Measurements from ENCODE around the gene NDUFA3. TPM values are rescaled to one million over a fixed set of nuclear protein-coding genes. Genes with fewer than 3 reads are reported as not detected.
A peak's percentile ranks its signal among the peaks of the same experiment; 100 is the strongest.
"Not testable (repeated sequence)": the region's sequence is repeated elsewhere in the genome, so short reads cannot be mapped to it uniquely, and the experiment has no call there.

NDUFA3 gene
- total and polyA plus RNA-seq, 5 donors from 2014 or later = 65.7 to 577 (median 424) TPM

GRCh38 chr19:54081032-54081431 is 21.6 kb upstream of the NDUFA3 start, which contains the start of gene TARM1:
TARM1 (minus strand) TSS chr19:54081365; CDS start chr19:54081340, 25 bp downstream.
- Mint-ChIP-seq H3K4me1 (no peaks in the 10 kb centered on the region), H3K27ac (no peak within 1 kb of the TSS), H3K27me3 (no peaks in the 10 kb centered on the region), H3K36me3 (no peaks in the 10 kb centered on the region), H3K4me3 (no peak within 1 kb of the TSS), H3K9me3 (peaks cover 0 to 6% (median 3%) of the 10 kb centered on the region in 7 donors)
- Histone ChIP-seq H3K4me1 (ENCODE audit: control insufficient read depth, insufficient read depth, low read length, poor library complexity, severe bottlenecking) (no peaks in the 10 kb centered on the region), H3K27ac (ENCODE audit: insufficient read depth, low read length, poor library complexity, severe bottlenecking) (no peak within 1 kb of the TSS), H3K36me3 (ENCODE audit: control insufficient read depth, insufficient read depth, low read length) (no peaks in the 10 kb centered on the region), H3K4me3 (ENCODE audit: low read depth, low read length) (no peak within 1 kb of the TSS), H3K27me3 (ENCODE audit: control insufficient read depth, insufficient read depth, low read length) (no peaks in the 10 kb centered on the region), H3K9me3 (ENCODE audit: control insufficient read depth in 2 of 2, low read length in 2 of 2) (peaks cover 5 to 13% of the 10 kb centered on the region in 2 experiments)
- ATAC-seq (ENCODE audit: low read depth in 2 of 2) (no peak), DNase-seq (no peak)

- no peak for DNase-seq
- H3K27ac Mint-ChIP-seq = no peak overlapping the region
- no peak overlapping the region for H3K4me3 Mint-ChIP-seq
These were observed 18.2 kb upstream of the NDUFA3 start for GRCh38 chr19:54084410-54084809.

DNA sequence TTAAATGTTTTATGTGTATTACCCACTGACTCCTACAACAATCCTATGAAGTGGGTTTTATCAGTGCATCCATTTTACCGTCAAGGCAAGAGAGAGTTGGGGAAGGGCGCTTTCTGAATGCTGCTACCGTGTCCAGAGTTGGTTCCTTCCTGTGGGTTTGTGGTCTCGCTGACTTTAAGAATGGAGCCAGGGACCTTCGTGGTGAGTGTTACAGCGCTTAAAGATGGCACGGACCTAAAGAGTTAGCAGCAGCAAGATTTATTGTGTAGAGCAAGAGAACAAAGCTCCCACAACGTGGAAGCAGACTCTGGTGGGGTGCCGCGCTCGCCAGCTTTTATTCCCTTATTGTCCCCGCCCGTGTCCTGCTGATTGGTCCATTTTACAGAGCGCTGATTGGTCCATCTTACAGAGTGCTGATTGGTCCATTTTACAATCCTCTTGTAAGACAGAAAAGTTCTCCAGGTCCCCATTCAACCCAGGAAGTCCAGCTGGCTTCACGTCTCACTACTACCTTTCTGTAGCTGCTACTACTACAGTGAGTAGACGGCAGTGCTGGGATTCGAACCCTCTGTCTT is 8.1 kb upstream of the NDUFA3 start:
- Histone ChIP-seq H3K27ac (ENCODE audit: insufficient read depth, low read length, poor library complexity, severe bottlenecking) (no peak overlapping the region), H3K9me3 (ENCODE audit: control insufficient read depth in 2 of 2, low read length in 2 of 2) (no peaks in the 10 kb centered on the region), H3K4me3 (ENCODE audit: low read depth, low read length) (no peak overlapping the region), H3K4me1 (ENCODE audit: control insufficient read depth, insufficient read depth, low read length, poor library complexity, severe bottlenecking) (peaks cover 7% of the 10 kb centered on the region), H3K36me3 (ENCODE audit: control insufficient read depth, insufficient read depth, low read length) (no peaks in the 10 kb centered on the region), H3K27me3 (ENCODE audit: control insufficient read depth, insufficient read depth, low read length) (no peaks in the 10 kb centered on the region)
- ATAC-seq (ENCODE audit: low read depth in 2 of 2) = no peak
- H3K36me3 Mint-ChIP-seq = no peaks in the 10 kb centered on the region
- peaks cover 16% of the 10 kb centered on the region for H3K27me3 Mint-ChIP-seq
- DNase-seq = no peak
- H3K4me3 Mint-ChIP-seq = peak overlapping the region in 1 of 4 donors; percentile 21
- H3K27ac Mint-ChIP-seq = no peak overlapping the region
- peaks cover 4 to 9% (median 7%) of the 10 kb centered on the region in 4 donors for H3K4me1 Mint-ChIP-seq
- peaks cover 0 to 4% (median 0%) of the 10 kb centered on the region in 7 donors for H3K9me3 Mint-ChIP-seq

More at GRCh38 chr19:54084410-54084809, 18.2 kb upstream of the NDUFA3 start:
- H3K36me3 ChIP-seq (ENCODE audit: control insufficient read depth, insufficient read depth, low read length) = no peaks in the 10 kb centered on the region
- Mint-ChIP-seq H3K4me1 (no peaks in the 10 kb centered on the region), H3K9me3 (peaks cover 0 to 6% (median 3%) of the 10 kb centered on the region in 7 donors), H3K36me3 (no peaks in the 10 kb centered on the region), H3K27me3 (peaks cover 7% of the 10 kb centered on the region)
- ATAC-seq (ENCODE audit: low read depth in 2 of 2) = no peak
- no peak overlapping the region for H3K27ac ChIP-seq (ENCODE audit: insufficient read depth, low read length, poor library complexity, severe bottlenecking)
- peaks cover 5 to 13% of the 10 kb centered on the region in 2 experiments for H3K9me3 ChIP-seq (ENCODE audit: control insufficient read depth in 2 of 2, low read length in 2 of 2)
- no peaks in the 10 kb centered on the region for H3K4me1 ChIP-seq (ENCODE audit: control insufficient read depth, insufficient read depth, low read length, poor library complexity, severe bottlenecking)
- H3K27me3 ChIP-seq (ENCODE audit: control insufficient read depth, insufficient read depth, low read length) = no peaks in the 10 kb centered on the region
- H3K4me3 ChIP-seq (ENCODE audit: low read depth, low read length) = no peak overlapping the region

DNA sequence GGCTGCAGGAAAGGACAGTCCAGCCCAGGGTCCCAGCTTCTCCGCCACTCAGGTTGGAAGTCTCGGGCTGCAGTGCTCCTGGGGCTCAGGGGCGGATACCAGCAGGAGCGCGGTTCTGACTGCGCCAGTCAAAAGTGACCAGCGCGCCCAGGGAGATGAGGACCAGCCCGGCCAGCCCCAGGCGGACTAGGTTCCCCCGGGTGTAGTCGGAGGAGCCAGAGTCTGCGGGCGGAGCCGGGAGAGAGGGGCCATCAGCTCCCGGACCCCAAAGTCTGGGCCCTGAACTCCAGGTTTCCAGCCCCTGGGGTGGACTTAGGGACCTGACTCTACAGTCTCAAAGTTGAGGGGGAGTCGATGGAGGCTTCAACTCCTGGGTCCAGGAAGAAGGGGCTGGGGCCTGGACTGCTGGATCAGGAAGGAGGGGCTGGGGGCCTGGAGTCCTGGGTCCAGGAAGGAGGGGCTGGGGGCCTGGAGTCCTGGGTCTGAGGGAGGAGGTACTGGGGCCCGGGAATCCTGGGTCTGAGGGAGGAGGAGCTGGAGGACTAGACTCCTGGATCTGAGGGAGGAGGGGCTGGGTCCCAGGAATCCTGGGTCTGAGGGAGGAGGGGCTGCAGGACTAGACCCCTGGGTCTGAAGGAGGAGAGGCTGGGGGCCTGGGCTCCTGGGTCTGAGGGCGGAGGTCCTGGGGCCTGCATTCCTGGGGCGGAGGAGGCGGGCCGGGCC is 7.4 kb upstream of the NDUFA3 start:
- Histone ChIP-seq H3K27me3 (ENCODE audit: control insufficient read depth, insufficient read depth, low read length) (no peaks in the 10 kb centered on the region), H3K36me3 (ENCODE audit: control insufficient read depth, insufficient read depth, low read length) (no peaks in the 10 kb centered on the region), H3K27ac (ENCODE audit: insufficient read depth, low read length, poor library complexity, severe bottlenecking) (no peak overlapping the region), H3K4me1 (ENCODE audit: control insufficient read depth, insufficient read depth, low read length, poor library complexity, severe bottlenecking) (peaks cover 7% of the 10 kb centered on the region), H3K9me3 (ENCODE audit: control insufficient read depth in 2 of 2, low read length in 2 of 2) (no peaks in the 10 kb centered on the region), H3K4me3 (ENCODE audit: low read depth, low read length) (no peak overlapping the region)
- Mint-ChIP-seq H3K36me3 (no peaks in the 10 kb centered on the region), H3K27me3 (peaks cover 16% of the 10 kb centered on the region), H3K4me1 (peaks cover 4 to 9% (median 7%) of the 10 kb centered on the region in 4 donors), H3K27ac (no peak overlapping the region), H3K4me3 (peak overlapping the region in 1 of 4 donors; percentile 85), H3K9me3 (peaks cover 0 to 4% (median 0%) of the 10 kb centered on the region in 7 donors)
- DNase-seq = no peak
- ATAC-seq (ENCODE audit: low read depth in 2 of 2) = no peak

DNA sequence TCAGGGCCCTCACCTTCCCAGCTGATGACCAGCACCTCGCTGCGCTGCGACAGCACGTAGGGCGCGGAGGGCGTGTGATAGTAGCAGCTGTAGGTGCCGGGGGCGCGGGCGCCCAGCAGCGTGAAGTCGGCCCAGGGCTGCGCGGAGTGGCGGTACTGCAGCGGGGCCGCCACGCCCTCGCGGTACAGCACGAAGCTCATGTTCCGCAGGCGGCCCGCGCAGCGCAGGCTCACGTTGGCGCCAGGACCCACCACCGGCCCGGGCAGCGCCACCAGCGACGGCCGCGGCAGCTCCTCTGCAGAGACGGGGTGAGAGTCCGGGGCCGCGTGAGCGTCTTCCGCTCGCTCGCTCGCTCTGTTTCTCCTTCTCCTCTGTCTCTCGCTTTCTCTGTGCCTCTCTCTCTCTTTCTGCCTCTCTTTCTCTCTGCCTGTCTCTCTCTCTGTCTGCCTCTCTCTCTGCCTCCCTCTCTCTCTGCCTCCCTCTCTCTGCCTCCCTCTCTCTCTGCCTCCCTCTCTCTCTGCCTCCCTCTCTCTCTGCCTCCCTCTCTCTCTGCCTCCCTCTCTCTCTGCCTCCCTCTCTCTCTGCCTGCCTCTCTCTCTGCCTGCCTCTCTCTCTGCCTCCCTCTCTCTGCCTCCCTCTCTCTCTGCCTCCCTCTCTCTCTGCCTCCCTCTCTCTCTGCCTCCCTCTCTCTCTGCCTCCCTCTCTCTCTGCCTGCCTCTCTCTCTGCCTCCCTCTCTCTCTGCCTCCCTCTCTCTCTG is 6.6 kb upstream of the NDUFA3 start:
- ATAC-seq (ENCODE audit: low read depth in 2 of 2) (peak; percentile 75 to 78), DNase-seq (peak; percentile 34 to 67 (median 46))
- not testable (repeated sequence) for H3K27me3 ChIP-seq (ENCODE audit: control insufficient read depth, insufficient read depth, low read length); H3K4me1 Mint-ChIP-seq; H3K4me1 ChIP-seq (ENCODE audit: control insufficient read depth, insufficient read depth, low read length, poor library complexity, severe bottlenecking); H3K9me3 Mint-ChIP-seq; H3K27ac ChIP-seq (ENCODE audit: insufficient read depth, low read length, poor library complexity, severe bottlenecking); H3K36me3 ChIP-seq (ENCODE audit: control insufficient read depth, insufficient read depth, low read length); H3K36me3 Mint-ChIP-seq; H3K9me3 ChIP-seq (ENCODE audit: control insufficient read depth in 2 of 2, low read length in 2 of 2); H3K4me3 ChIP-seq (ENCODE audit: low read depth, low read length)
- H3K27me3 Mint-ChIP-seq = peaks cover 16% of the 10 kb centered on the region
- peak overlapping the region in 2 of 3 donors; percentile 58 to 90 for H3K27ac Mint-ChIP-seq
- H3K4me3 Mint-ChIP-seq = peak overlapping the region; percentile 15 to 85 (median 74)

- no peaks in the 10 kb centered on the region for H3K9me3 ChIP-seq (ENCODE audit: control insufficient read depth in 2 of 2, low read length in 2 of 2)
- H3K4me3 ChIP-seq (ENCODE audit: low read depth, low read length) = no peak overlapping the region
- DNase-seq (peak in 2 of 3 donors; percentile 33 to 54), ATAC-seq (ENCODE audit: low read depth in 2 of 2) (peak in 1 of 2 donors; percentile 29)
- peaks cover 7% of the 10 kb centered on the region for H3K4me1 ChIP-seq (ENCODE audit: control insufficient read depth, insufficient read depth, low read length, poor library complexity, severe bottlenecking)
- peaks cover 0 to 4% (median 0%) of the 10 kb centered on the region in 7 donors for H3K9me3 Mint-ChIP-seq
- no peaks in the 10 kb centered on the region for H3K36me3 Mint-ChIP-seq
- no peak overlapping the region for H3K27ac ChIP-seq (ENCODE audit: insufficient read depth, low read length, poor library complexity, severe bottlenecking)
- H3K27me3 ChIP-seq (ENCODE audit: control insufficient read depth, insufficient read depth, low read length) = no peaks in the 10 kb centered on the region
- peaks cover 16% of the 10 kb centered on the region for H3K27me3 Mint-ChIP-seq
- no peaks in the 10 kb centered on the region for H3K36me3 ChIP-seq (ENCODE audit: control insufficient read depth, insufficient read depth, low read length)
- peak overlapping the region in 3 of 4 donors; percentile 65 to 79 (median 67) for H3K4me3 Mint-ChIP-seq
- peaks cover 4 to 12% (median 10%) of the 10 kb centered on the region in 4 donors for H3K4me1 Mint-ChIP-seq
- H3K27ac Mint-ChIP-seq = peak overlapping the region; percentile 6 to 90 (median 58)
These were observed 6.0 kb upstream of the NDUFA3 start for GRCh38 chr19:54096617-54097106.

GRCh38 chr19:54099190-54099902 is 3.3 kb upstream of the NDUFA3 start:
- peak overlapping the region in 1 of 4 donors; percentile 23 for H3K4me3 Mint-ChIP-seq
- no peak overlapping the region for H3K4me3 ChIP-seq (ENCODE audit: low read depth, low read length)
- H3K9me3 ChIP-seq (ENCODE audit: control insufficient read depth in 2 of 2, low read length in 2 of 2) = no peaks in the 10 kb centered on the region
- H3K27me3 Mint-ChIP-seq = peaks cover 15% of the 10 kb centered on the region
- ATAC-seq (ENCODE audit: low read depth in 2 of 2) = no peak
- H3K27ac ChIP-seq (ENCODE audit: insufficient read depth, low read length, poor library complexity, severe bottlenecking) = no peak overlapping the region
- no peaks in the 10 kb centered on the region for H3K36me3 Mint-ChIP-seq
- H3K36me3 ChIP-seq (ENCODE audit: control insufficient read depth, insufficient read depth, low read length) = no peaks in the 10 kb centered on the region
- peaks cover 10 to 29% (median 16%) of the 10 kb centered on the region in 4 donors for H3K4me1 Mint-ChIP-seq
- no peaks in the 10 kb centered on the region for H3K27me3 ChIP-seq (ENCODE audit: control insufficient read depth, insufficient read depth, low read length)
- no peak overlapping the region for H3K27ac Mint-ChIP-seq
- DNase-seq = no peak
- H3K9me3 Mint-ChIP-seq = peaks cover 0 to under 1% (median 0%) of the 10 kb centered on the region in 7 donors
- H3K4me1 ChIP-seq (ENCODE audit: control insufficient read depth, insufficient read depth, low read length, poor library complexity, severe bottlenecking) = peaks cover 19% of the 10 kb centered on the region
